MM.1S (cell line): ENCODE results near the gene XPNPEP2.

Experiments
- DNase-seq: peaks from one replicate; pipeline ENCODE4 v3.0.0-alpha.2; 2015
- H2AFZ ChIP-seq: fragments of 300-600 bp; sonication (generic); 2 replicates; pipeline ENCODE4 v1.6.0; 2016; ENCODE audit warnings: antibody characterized with exemption, low read length
- H3F3A ChIP-seq: fragments of 300-600 bp; sonication (generic); 2 replicates; pipeline ENCODE4 v1.6.1; 2016; ENCODE audit warnings: mild to moderate bottlenecking, antibody characterized with exemption, low read length, moderate library complexity, mixed read lengths; ENCODE audit not compliant: insufficient read depth
- H3K27ac ChIP-seq: fragments of 300-600 bp; sonication (generic); 2 replicates; pipeline ENCODE4 v1.5.1; 2016; ENCODE audit warnings: mild to moderate bottlenecking, low read length
- H3K27me3 ChIP-seq: fragments of 300-600 bp; sonication (generic); replicated peaks from 2 replicates; pipeline ENCODE4 v1.6.0; 2016; ENCODE audit warnings: low read length; ENCODE audit not compliant: insufficient read depth
- H3K36me3 ChIP-seq: fragments of 300-600 bp; sonication (generic); replicated peaks from 2 replicates; pipeline ENCODE4 v1.6.1; 2016; ENCODE audit warnings: mild to moderate bottlenecking, low read length, mixed read lengths; ENCODE audit not compliant: insufficient read depth
- H3K4me1 ChIP-seq: fragments of 300-600 bp; sonication (generic); 2 replicates; pipeline ENCODE4 v1.6.1; 2016; ENCODE audit warnings: low read length, mixed read lengths
- H3K4me2 ChIP-seq: fragments of 300-600 bp; sonication (generic); 2 replicates; pipeline ENCODE4 v1.6.0; 2016; ENCODE audit warnings: low read depth, low read length
- H3K4me3 ChIP-seq: fragments of 300-600 bp; sonication (generic); 2 replicates; pipeline ENCODE4 v1.5.1; 2016; ENCODE audit warnings: low read length, mixed read lengths
- H3K79me2 ChIP-seq: fragments of 300-600 bp; sonication (generic); 2 replicates; pipeline ENCODE4 v1.6.1; 2016; ENCODE audit warnings: mixed run types, low read length, mixed read lengths
- H3K9ac ChIP-seq: fragments of 300-600 bp; sonication (generic); 2 replicates; pipeline ENCODE4 v1.6.1; 2016; ENCODE audit warnings: low read length, mixed read lengths
- H3K9me2 ChIP-seq: fragments of 300-600 bp; sonication (generic); replicated peaks from 2 replicates; pipeline ENCODE4 v1.6.1; 2016; ENCODE audit warnings: mild to moderate bottlenecking, low read length, mixed read lengths; ENCODE audit not compliant: insufficient read depth
- H3K9me3 ChIP-seq: fragments of 300-600 bp; sonication (generic); replicated peaks from 2 replicates; pipeline ENCODE4 v1.6.1; 2016; ENCODE audit warnings: mild to moderate bottlenecking, low read length, mixed read lengths; ENCODE audit not compliant: insufficient read depth
- H4K20me1 ChIP-seq: fragments of 300-600 bp; sonication (generic); 2 replicates; pipeline ENCODE4 v1.6.1; 2016; ENCODE audit warnings: mild to moderate bottlenecking, low read length, moderate library complexity, mixed read lengths; ENCODE audit not compliant: insufficient read depth
- CTCF ChIP-seq: fragments of 300-600 bp; sonication (generic); IDR thresholded peaks from 2 replicates; pipeline ENCODE4 v1.5.1; 2016; ENCODE audit warnings: antibody characterized with exemption, low read length, mixed read lengths
- EZH2 ChIP-seq: fragments of 300-600 bp; sonication (generic); optimal IDR thresholded peaks from 2 replicates; pipeline ENCODE3; 2017; ENCODE audit warnings: low read depth, mild to moderate bottlenecking, antibody characterized with exemption, low read length, mixed read lengths
- EZH2phosphoT487 ChIP-seq: fragments of 300-600 bp; sonication (generic); IDR thresholded peaks from 2 replicates; pipeline ENCODE4 v1.6.1; 2018; ENCODE audit warnings: antibody characterized with exemption, low read length

XPNPEP2 gene

GRCh38 chrX:129771266-129771995 is 32.7 kb downstream of the XPNPEP2 start:
- Histone ChIP-seq H3K4me1 (peaks cover 54% of the 10 kb centered on the region), H3K9ac (no peak overlapping the region), H3K4me2 (no peak overlapping the region), H3K27me3 (no peaks in the 10 kb centered on the region), H3K36me3 (no peaks in the 10 kb centered on the region), H3K79me2 (no peaks in the 10 kb centered on the region; the same call in 1 of the 2 replicates), H2AFZ (no peak overlapping the region), H3K9me2 (no peaks in the 10 kb centered on the region), H3K4me3 (no peak overlapping the region), H3F3A (peaks cover 51% of the 10 kb centered on the region), H3K9me3 (no peaks in the 10 kb centered on the region), H4K20me1 (no peaks in the 10 kb centered on the region), H3K27ac (peak overlapping the region; percentile 97; the same call in 1 of the 2 replicates)
- DNase-seq, result no peak
- TF ChIP-seq CTCF (no peak), EZH2phosphoT487 (no peak), EZH2 (no peak)

GRCh38 chrX:129772796-129773431 is 34.1 kb downstream of the XPNPEP2 start:
- Histone ChIP-seq H3K4me3 (no peak overlapping the region; the same call in 1 of the 2 replicates), H3K4me1 (peaks cover 66% of the 10 kb centered on the region), H3F3A (peaks cover 65% of the 10 kb centered on the region), H3K4me2 (peak overlapping the region; percentile 61; the same call in 1 of the 2 replicates), H3K9ac (peak overlapping the region; percentile 70), H3K79me2 (no peaks in the 10 kb centered on the region; the same call in 1 of the 2 replicates), H3K9me2 (no peaks in the 10 kb centered on the region), H3K27ac (peak overlapping the region; percentile 97), H3K36me3 (no peaks in the 10 kb centered on the region), H2AFZ (peak overlapping the region; percentile 49; the same call in 1 of the 2 replicates), H3K9me3 (no peaks in the 10 kb centered on the region), H3K27me3 (no peaks in the 10 kb centered on the region), H4K20me1 (no peaks in the 10 kb centered on the region)
- DNase-seq, result peak; percentile 97
- TF ChIP-seq CTCF, result no peak
- TF ChIP-seq EZH2phosphoT487, result no peak

GRCh38 chrX:129773649-129774458 is 35.1 kb downstream of the XPNPEP2 start:
- Histone ChIP-seq H2AFZ (0 out of 2 replicates have a peak overlapping the region, but pooled peaks have one; percentile 4), H3K4me3 (no peak overlapping the region), H3K27me3 (no peaks in the 10 kb centered on the region), H3F3A (peaks cover 63% of the 10 kb centered on the region), H3K27ac (peak overlapping the region; percentile 97), H3K4me2 (peak overlapping the region; percentile 61), H3K4me1 (peaks cover 65% of the 10 kb centered on the region), H4K20me1 (no peaks in the 10 kb centered on the region), H3K9me3 (no peaks in the 10 kb centered on the region), H3K36me3 (no peaks in the 10 kb centered on the region), H3K9ac (peak overlapping the region; percentile 70), H3K79me2 (peaks cover 4% of the 10 kb centered on the region), H3K9me2 (no peaks in the 10 kb centered on the region)
- DNase-seq, result peak; percentile 63
- TF ChIP-seq CTCF (peak; percentile 14; the same call in 1 of the 2 replicates), EZH2phosphoT487 (no peak)
